Erythroblast (primary cell): ENCODE measurements around the gene GATA1.

Experiments
- GATA1 ChIP-seq: IDR thresholded peaks from 2 replicates; pipeline ENCODE4 v1.6.1; 2011; ENCODE audit warnings: low read depth, mild to moderate bottlenecking, control low read depth, low read length, moderate library complexity
- POLR2A ChIP-seq: IDR thresholded peaks from 2 replicates; pipeline ENCODE4 v1.6.1; 2011; ENCODE audit warnings: mild to moderate bottlenecking, low read length

DNA sequence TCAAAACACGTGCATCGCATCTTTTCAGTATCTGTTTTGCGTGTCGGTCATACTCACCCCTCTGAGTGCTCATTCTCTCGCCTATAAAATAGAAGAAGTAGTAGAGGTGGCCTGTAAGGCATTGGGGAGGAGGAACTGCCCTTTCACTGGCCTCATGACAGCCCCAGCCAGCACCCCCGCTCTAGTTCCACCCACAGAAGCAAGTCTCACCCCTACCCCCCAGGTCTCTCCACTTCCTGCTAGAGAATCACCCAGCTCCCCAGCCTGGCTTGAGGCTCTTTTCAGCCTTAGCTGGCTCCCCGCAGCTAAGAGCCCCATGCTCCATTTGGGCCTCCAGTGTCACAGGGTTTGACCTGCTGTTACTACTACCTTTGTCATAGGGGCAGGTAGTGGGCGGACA, 27.3 kb downstream of the GATA1 start:
- TF ChIP-seq POLR2A: no peak
- TF ChIP-seq GATA1: no peak
